NK-92 treated with Interleukin-12 subunit alpha and Interleukin-12 subunit beta, amount 100 ng/mL, for 24 hours (cell line): ENCODE data around the gene REL.
"Not testable (repeated sequence)": the region's sequence is repeated elsewhere in the genome, so short reads cannot be mapped to it uniquely, and the experiment has no call there.

Source experiments
- DNase-seq: peaks from one replicate; lab custom pipeline; 2025; lab: John Stamatoyannopoulos, UW

REL gene

GRCh38 chr2:60881047-60881932, at the start of gene REL:
Gene REL (plus strand): TSS chr2:60881574. CDS start chr2:60881841, 267 bp downstream.
- peak; percentile 78 for DNase-seq

GRCh38 chr2:60831921-60832320, 49.5 kb upstream of the REL start:
- DNase-seq: no peak

GRCh38 chr2:60832621-60833020, 48.8 kb upstream of the REL start:
- no peak for DNase-seq

- no peak for DNase-seq
Measured at GRCh38 chr2:60834270-60834717, 47.1 kb upstream of the REL start.

- DNase-seq: no peak
Measured at GRCh38 chr2:60836491-60836890, 44.9 kb upstream of the REL start.

GRCh38 chr2:60837123-60837522, 44.3 kb upstream of the REL start:
- DNase-seq: no peak

GRCh38 chr2:60838481-60838880, 42.9 kb upstream of the REL start:
- no peak for DNase-seq

- DNase-seq: no peak
Measured at GRCh38 chr2:60839126-60839813, 42.1 kb upstream of the REL start.

- DNase-seq: no peak
Measured at GRCh38 chr2:60840880-60841279, 40.5 kb upstream of the REL start.

- no peak for DNase-seq
Measured at GRCh38 chr2:60843006-60843405, 38.4 kb upstream of the REL start.

- DNase-seq: no peak
Measured at GRCh38 chr2:60844105-60844504, 37.3 kb upstream of the REL start.

- DNase-seq: no peak
Measured at GRCh38 chr2:60847854-60848253, 33.5 kb upstream of the REL start.

- no peak for DNase-seq
Measured at GRCh38 chr2:60849187-60849586, 32.2 kb upstream of the REL start.

GRCh38 chr2:60852282-60852860, 29.0 kb upstream of the REL start:
- no peak for DNase-seq

GRCh38 chr2:60853531-60853930, 27.8 kb upstream of the REL start:
- DNase-seq: no peak

GRCh38 chr2:60855989-60856669, 25.2 kb upstream of the REL start:
- DNase-seq: no peak

GRCh38 chr2:60857056-60857455, 24.3 kb upstream of the REL start:
- no peak for DNase-seq

GRCh38 chr2:60858897-60859311, 22.5 kb upstream of the REL start:
- DNase-seq: no peak

GRCh38 chr2:60861736-60862135, 19.6 kb upstream of the REL start:
- DNase-seq: no peak

- DNase-seq: no peak
Measured at GRCh38 chr2:60862642-60863041, 18.7 kb upstream of the REL start.

- not testable (repeated sequence) for DNase-seq
Measured at GRCh38 chr2:60865361-60865760, 16.0 kb upstream of the REL start.

GRCh38 chr2:60867007-60867406, 14.4 kb upstream of the REL start:
- no peak for DNase-seq
